ENCODE measurements around the gene GP9.

DNA sequence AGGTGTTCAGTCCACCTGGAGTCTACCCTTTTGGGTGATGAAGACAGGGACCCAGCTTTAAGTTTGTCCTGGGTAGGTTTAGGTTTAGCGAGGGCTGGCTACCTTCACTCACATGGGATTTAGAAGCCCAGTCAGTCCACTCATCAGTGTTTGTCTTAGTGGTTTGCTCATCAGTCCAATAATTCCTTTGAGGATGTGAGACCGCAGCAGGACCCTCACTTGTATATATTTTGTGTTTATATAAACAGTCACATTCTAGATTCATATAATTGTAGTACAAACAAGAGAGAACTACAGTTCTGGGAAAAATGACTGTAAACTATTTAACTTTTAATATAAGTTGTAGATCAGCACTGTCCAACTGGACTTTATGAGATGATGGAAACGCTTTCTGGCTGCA, 41.3 kb upstream of the GP9 start:
- TF ChIP-seq, protein P1, sequence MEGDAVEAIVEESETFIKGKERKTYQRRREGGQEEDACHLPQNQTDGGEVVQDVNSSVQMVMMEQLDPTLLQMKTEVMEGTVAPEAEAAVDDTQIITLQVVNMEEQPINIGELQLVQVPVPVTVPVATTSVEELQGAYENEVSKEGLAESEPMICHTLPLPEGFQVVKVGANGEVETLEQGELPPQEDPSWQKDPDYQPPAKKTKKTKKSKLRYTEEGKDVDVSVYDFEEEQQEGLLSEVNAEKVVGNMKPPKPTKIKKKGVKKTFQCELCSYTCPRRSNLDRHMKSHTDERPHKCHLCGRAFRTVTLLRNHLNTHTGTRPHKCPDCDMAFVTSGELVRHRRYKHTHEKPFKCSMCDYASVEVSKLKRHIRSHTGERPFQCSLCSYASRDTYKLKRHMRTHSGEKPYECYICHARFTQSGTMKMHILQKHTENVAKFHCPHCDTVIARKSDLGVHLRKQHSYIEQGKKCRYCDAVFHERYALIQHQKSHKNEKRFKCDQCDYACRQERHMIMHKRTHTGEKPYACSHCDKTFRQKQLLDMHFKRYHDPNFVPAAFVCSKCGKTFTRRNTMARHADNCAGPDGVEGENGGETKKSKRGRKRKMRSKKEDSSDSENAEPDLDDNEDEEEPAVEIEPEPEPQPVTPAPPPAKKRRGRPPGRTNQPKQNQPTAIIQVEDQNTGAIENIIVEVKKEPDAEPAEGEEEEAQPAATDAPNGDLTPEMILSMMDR (IDR thresholded peaks at IDR 0.05) = no peak
- TF ChIP-seq POLR2A (IDR thresholded peaks at IDR 0.05) = no peak
